Stimulated activated memory B cell treated with anti-CD40 and anti-IgM and Interleukin-4, amounts not matched to agents 10 μg/mL and 1 μg/mL and 100 μg/mL, for 72 hours (primary cell): ENCODE data around the gene LAMC3.
"Not testable (repeated sequence)": the region's sequence is repeated elsewhere in the genome, so short reads cannot be mapped to it uniquely, and the experiment has no call there.

Source experiments
- ATAC-seq: fragments of 150-1000 bp; cut with Tn5 transposase; 2 replicates; pipeline ENCODE4 v1.10.0; 2021
- H3K27ac Mint-ChIP-seq: one replicate; pipeline ENCODE4 v1.8.0; 2022; ENCODE audit warnings: mild to moderate bottlenecking, mixed read lengths
- H3K27me3 Mint-ChIP-seq: one replicate; pipeline ENCODE4 v1.8.0; 2022; ENCODE audit warnings: mixed read lengths
- H3K36me3 Mint-ChIP-seq: one replicate; pipeline ENCODE4 v1.8.0; 2022; ENCODE audit warnings: mixed read lengths
- H3K4me1 Mint-ChIP-seq: one replicate; pipeline ENCODE4 v1.8.0; 2022; ENCODE audit warnings: mixed read lengths
- H3K4me3 Mint-ChIP-seq: one replicate; pipeline ENCODE4 v1.8.0; 2022; ENCODE audit warnings: mild to moderate bottlenecking, moderate library complexity, mixed read lengths
- H3K9me3 Mint-ChIP-seq: one replicate; pipeline ENCODE4 v1.8.0; 2022; ENCODE audit warnings: mixed read lengths

The LAMC3 gene

GRCh38 chr9:131034749-131035148, 25.8 kb downstream of the LAMC3 start:
- H3K4me3 Mint-ChIP-seq, H3K4me1 Mint-ChIP-seq, H3K27ac Mint-ChIP-seq, H3K36me3 Mint-ChIP-seq, H3K9me3 Mint-ChIP-seq, ATAC-seq: not testable (repeated sequence)
- H3K27me3 Mint-ChIP-seq, result peaks cover 47% of the 10 kb centered on the region

- no peaks in the 10 kb centered on the region for H3K36me3 Mint-ChIP-seq
- ATAC-seq, result no peak
- no peak overlapping the region for H3K4me3 Mint-ChIP-seq
- peaks cover 6% of the 10 kb centered on the region for H3K4me1 Mint-ChIP-seq
- no peaks in the 10 kb centered on the region for H3K9me3 Mint-ChIP-seq
- H3K27me3 Mint-ChIP-seq, result peaks cover 47% of the 10 kb centered on the region
- H3K27ac Mint-ChIP-seq, result no peak overlapping the region
Observed at GRCh38 chr9:131035548-131035947, 26.6 kb downstream of the LAMC3 start.

GRCh38 chr9:131036071-131036470, 27.1 kb downstream of the LAMC3 start:
- peaks cover 47% of the 10 kb centered on the region for H3K27me3 Mint-ChIP-seq
- H3K4me1 Mint-ChIP-seq, result peaks cover 6% of the 10 kb centered on the region
- H3K27ac Mint-ChIP-seq, result no peak overlapping the region
- H3K9me3 Mint-ChIP-seq, result no peaks in the 10 kb centered on the region
- no peak overlapping the region for H3K4me3 Mint-ChIP-seq
- no peak for ATAC-seq
- no peaks in the 10 kb centered on the region for H3K36me3 Mint-ChIP-seq

- H3K4me3 Mint-ChIP-seq, result no peak overlapping the region
- H3K27me3 Mint-ChIP-seq, result peaks cover 47% of the 10 kb centered on the region
- H3K4me1 Mint-ChIP-seq, result peaks cover 6% of the 10 kb centered on the region
- no peaks in the 10 kb centered on the region for H3K36me3 Mint-ChIP-seq
- H3K27ac Mint-ChIP-seq, result no peak overlapping the region
- no peak for ATAC-seq
- no peaks in the 10 kb centered on the region for H3K9me3 Mint-ChIP-seq
Observed at GRCh38 chr9:131036529-131037334, 27.8 kb downstream of the LAMC3 start.

- Mint-ChIP-seq H3K9me3 (no peaks in the 10 kb centered on the region), H3K27ac (no peak overlapping the region)
Observed at GRCh38 chr9:131037335-131038255, 28.6 kb downstream of the LAMC3 start.

GRCh38 chr9:131038256-131039128, 29.5 kb downstream of the LAMC3 start:
- ATAC-seq, result no peak
- Mint-ChIP-seq H3K4me1 (peaks cover 6% of the 10 kb centered on the region), H3K27me3 (peaks cover 30% of the 10 kb centered on the region), H3K27ac (peak overlapping the region; percentile 38), H3K36me3 (no peaks in the 10 kb centered on the region), H3K9me3 (no peaks in the 10 kb centered on the region), H3K4me3 (no peak overlapping the region)

More at GRCh38 chr9:131037335-131038255, 28.6 kb downstream of the LAMC3 start:
- H3K27me3 Mint-ChIP-seq, result peaks cover 39% of the 10 kb centered on the region
- ATAC-seq, result no peak
- no peak overlapping the region for H3K4me3 Mint-ChIP-seq
- no peaks in the 10 kb centered on the region for H3K36me3 Mint-ChIP-seq
- H3K4me1 Mint-ChIP-seq, result peaks cover 6% of the 10 kb centered on the region

- Mint-ChIP-seq H3K9me3 (no peaks in the 10 kb centered on the region), H3K4me1 (peaks cover 6% of the 10 kb centered on the region), H3K4me3 (no peak overlapping the region), H3K27me3 (peaks cover 26% of the 10 kb centered on the region), H3K36me3 (no peaks in the 10 kb centered on the region), H3K27ac (peak overlapping the region; percentile 38)
- ATAC-seq, result no peak
Observed at GRCh38 chr9:131039129-131039954, 30.4 kb downstream of the LAMC3 start.

GRCh38 chr9:131042666-131043065, 33.7 kb downstream of the LAMC3 start:
- no peaks in the 10 kb centered on the region for H3K36me3 Mint-ChIP-seq
- H3K27ac Mint-ChIP-seq, result no peak overlapping the region
- ATAC-seq, result no peak
- H3K4me3 Mint-ChIP-seq, result no peak overlapping the region
- peaks cover 15% of the 10 kb centered on the region for H3K4me1 Mint-ChIP-seq
- no peaks in the 10 kb centered on the region for H3K9me3 Mint-ChIP-seq
- peaks cover 19% of the 10 kb centered on the region for H3K27me3 Mint-ChIP-seq

GRCh38 chr9:131043087-131043486, 34.1 kb downstream of the LAMC3 start:
- Mint-ChIP-seq H3K4me3 (no peak overlapping the region), H3K36me3 (no peaks in the 10 kb centered on the region), H3K9me3 (no peaks in the 10 kb centered on the region), H3K4me1 (peaks cover 11% of the 10 kb centered on the region), H3K27ac (no peak overlapping the region), H3K27me3 (peaks cover 18% of the 10 kb centered on the region)
- peak; percentile 81 for ATAC-seq

- peaks cover 11% of the 10 kb centered on the region for H3K4me1 Mint-ChIP-seq
- H3K4me3 Mint-ChIP-seq, result no peak overlapping the region
- no peaks in the 10 kb centered on the region for H3K36me3 Mint-ChIP-seq
- ATAC-seq, result no peak
- H3K27ac Mint-ChIP-seq, result no peak overlapping the region
- no peaks in the 10 kb centered on the region for H3K9me3 Mint-ChIP-seq
- H3K27me3 Mint-ChIP-seq, result peaks cover 18% of the 10 kb centered on the region
Observed at GRCh38 chr9:131043646-131044045, 34.7 kb downstream of the LAMC3 start.

- Mint-ChIP-seq H3K27me3 (peaks cover 16% of the 10 kb centered on the region), H3K4me3 (no peak overlapping the region), H3K27ac (no peak overlapping the region), H3K9me3 (no peaks in the 10 kb centered on the region), H3K4me1 (peaks cover 11% of the 10 kb centered on the region), H3K36me3 (no peaks in the 10 kb centered on the region)
- ATAC-seq, result no peak
Observed at GRCh38 chr9:131045300-131046092, 36.5 kb downstream of the LAMC3 start.

GRCh38 chr9:131046093-131046380, 37.1 kb downstream of the LAMC3 start:
- Mint-ChIP-seq H3K9me3 (no peaks in the 10 kb centered on the region), H3K27me3 (peaks cover 20% of the 10 kb centered on the region), H3K36me3 (no peaks in the 10 kb centered on the region), H3K4me3 (no peak overlapping the region), H3K4me1 (peaks cover 11% of the 10 kb centered on the region), H3K27ac (no peak overlapping the region)
- ATAC-seq, result no peak

- Mint-ChIP-seq H3K27me3 (peaks cover 20% of the 10 kb centered on the region), H3K9me3 (no peaks in the 10 kb centered on the region), H3K4me3 (no peak overlapping the region), H3K36me3 (no peaks in the 10 kb centered on the region), H3K4me1 (peaks cover 11% of the 10 kb centered on the region), H3K27ac (no peak overlapping the region)
- ATAC-seq, result peak; percentile 82
Observed at GRCh38 chr9:131046581-131047202, 37.7 kb downstream of the LAMC3 start.
